ENCODE results near the gene SLC26A9.

DNA sequence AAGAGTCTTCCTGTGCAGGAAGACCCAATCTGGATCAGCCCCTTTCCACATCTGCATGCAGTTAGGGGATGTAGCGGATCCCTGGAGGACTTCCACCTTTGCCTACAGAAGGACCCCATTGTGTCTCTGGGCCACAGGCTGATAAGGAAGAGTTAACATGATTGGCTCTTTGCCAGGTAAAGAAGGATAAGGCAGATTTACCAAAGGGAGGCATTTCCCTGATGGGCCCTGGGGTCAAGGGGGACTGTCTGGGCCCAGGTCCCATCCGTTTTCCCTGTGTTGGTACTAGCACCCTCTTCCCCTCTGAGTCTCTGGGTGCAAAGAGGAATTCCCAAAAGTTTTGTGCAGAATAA, 29.1 kb downstream of the SLC26A9 start:
- TF ChIP-seq POLR2AphosphoS5 (IDR thresholded peaks at IDR 0.05; ENCODE audit: low read depth, low read length) (no peak), SIN3A (IDR thresholded peaks at IDR 0.05; ENCODE audit: borderline replicate concordance, insufficient read depth, low read length) (no peak)

All from PFSK-1 (cell line).